GM12872 (cell line): ENCODE measurements around the gene APOF.

ENCODE experiments used
- CTCF ChIP-seq: IDR thresholded peaks from 3 replicates; pipeline ENCODE4 v1.5.1; 2011; ENCODE audit warnings: low read depth, mild to moderate bottlenecking, low read length, moderate library complexity; ENCODE audit not compliant: insufficient read depth

The APOF gene

GRCh38 chr12:56315622-56316473, 46.8 kb downstream of the APOF start, which contains the start of gene CNPY2:
TSS of gene CNPY2 (minus strand) at chr12:56315988. CDS start at chr12:56315217, 771 bp downstream.
- 0 out of 3 replicates have a peak, but pooled peaks have one; percentile 31 for TF ChIP-seq CTCF

GRCh38 chr12:56315249-56315621, 47.4 kb downstream of the APOF start:
- no peak for TF ChIP-seq CTCF

- TF ChIP-seq CTCF: no peak
Measured at GRCh38 chr12:56311003-56311402, 51.7 kb downstream of the APOF start.
